WTC11 (cell line): ENCODE results near the gene RABEP1.

ENCODE experiments used
- AFF4 ChIP-seq: sonication (generic); formaldehyde crosslinking; IDR thresholded peaks from 2 replicates; pipeline ENCODE4 v1.8.1; 2023; ENCODE audit warnings: mild to moderate bottlenecking, missing genetic modification reagents, borderline replicate concordance
- ATF3 ChIP-seq: sonication (generic); formaldehyde crosslinking; conservative IDR thresholded peaks from 2 replicates; pipeline ENCODE4 v1.8.1; 2022; ENCODE audit warnings: mild to moderate bottlenecking, missing genetic modification reagents
- CTCF ChIP-seq: fragments of 200-600 bp; IDR thresholded peaks from 2 replicates; pipeline ENCODE4 v1.8.0; 2022; ENCODE audit warnings: antibody characterized with exemption
- IRF2 ChIP-seq: sonication (generic); formaldehyde crosslinking; IDR thresholded peaks from 2 replicates; pipeline ENCODE4 v1.8.0; 2022; ENCODE audit warnings: low read depth, missing genetic modification reagents, borderline replicate concordance
- JAZF1 ChIP-seq: fragments of 250-450 bp; sonication (Bioruptor Pico); IDR thresholded peaks from 2 replicates; pipeline ENCODE4 v1.9.0; 2021; ENCODE audit warnings: moderate library complexity, mild to moderate bottlenecking, inconsistent platforms
- MAX ChIP-seq: sonication (generic); formaldehyde crosslinking; IDR thresholded peaks from 2 replicates; pipeline ENCODE4 v1.8.0; 2022; ENCODE audit warnings: mild to moderate bottlenecking, missing genetic modification reagents
- NR1H2 ChIP-seq: sonication (generic); formaldehyde crosslinking; IDR thresholded peaks from 2 replicates; pipeline ENCODE4 v1.9.0; 2021; ENCODE audit warnings: mild to moderate bottlenecking, moderate library complexity, missing genetic modification reagents
- NR2C2 ChIP-seq: sonication (generic); formaldehyde crosslinking; IDR thresholded peaks from 2 replicates; pipeline ENCODE4 v1.8.0; 2022; ENCODE audit warnings: mild to moderate bottlenecking, missing genetic modification reagents
- NR3C1 ChIP-seq: sonication (generic); formaldehyde crosslinking; conservative IDR thresholded peaks from 2 replicates; pipeline ENCODE4 v1.8.1; 2023; ENCODE audit warnings: low read depth, mild to moderate bottlenecking, missing genetic modification reagents
- USF1 ChIP-seq: sonication (generic); formaldehyde crosslinking; IDR thresholded peaks from 2 replicates; pipeline ENCODE4 v1.8.0; 2022; ENCODE audit warnings: mild to moderate bottlenecking, missing genetic modification reagents
- ZNF219 ChIP-seq: sonication (generic); formaldehyde crosslinking; IDR thresholded peaks from 2 replicates; pipeline ENCODE4 v1.8.0; 2023; ENCODE audit warnings: missing genetic modification reagents, mild to moderate bottlenecking, borderline replicate concordance
- ZNF232 ChIP-seq: sonication (generic); formaldehyde crosslinking; IDR thresholded peaks from 2 replicates; pipeline ENCODE4 v1.8.0; 2022; ENCODE audit warnings: mild to moderate bottlenecking, missing genetic modification reagents

GRCh38 chr17:5248821-5249479 lies 33.1 kb upstream of the RABEP1 start:
- TF ChIP-seq CTCF (no peak), NR1H2 (CRISPR knock-in tag) (no peak), ATF3 (CRISPR knock-in tag) (no peak), AFF4 (CRISPR knock-in tag) (no peak), ZNF219 (no peak), MAX (CRISPR knock-in tag) (no peak), JAZF1 (CRISPR knock-in tag) (no peak), IRF2 (CRISPR knock-in tag) (no peak), NR2C2 (CRISPR knock-in tag) (no peak), NR3C1 (CRISPR knock-in tag) (no peak), ZNF232 (CRISPR knock-in tag) (no peak), USF1 (CRISPR knock-in tag) (no peak)
